ENCODE measurements around the gene CUEDC1. TPM values are rescaled to one million over a fixed set of nuclear protein-coding genes. Genes with fewer than 3 reads are reported as not detected.

The CUEDC1 gene
- polyA plus RNA-seq, 2 of the 4 experiments (the other 2 are of a cell fraction) = 44.3 to 90.6 TPM

DNA sequence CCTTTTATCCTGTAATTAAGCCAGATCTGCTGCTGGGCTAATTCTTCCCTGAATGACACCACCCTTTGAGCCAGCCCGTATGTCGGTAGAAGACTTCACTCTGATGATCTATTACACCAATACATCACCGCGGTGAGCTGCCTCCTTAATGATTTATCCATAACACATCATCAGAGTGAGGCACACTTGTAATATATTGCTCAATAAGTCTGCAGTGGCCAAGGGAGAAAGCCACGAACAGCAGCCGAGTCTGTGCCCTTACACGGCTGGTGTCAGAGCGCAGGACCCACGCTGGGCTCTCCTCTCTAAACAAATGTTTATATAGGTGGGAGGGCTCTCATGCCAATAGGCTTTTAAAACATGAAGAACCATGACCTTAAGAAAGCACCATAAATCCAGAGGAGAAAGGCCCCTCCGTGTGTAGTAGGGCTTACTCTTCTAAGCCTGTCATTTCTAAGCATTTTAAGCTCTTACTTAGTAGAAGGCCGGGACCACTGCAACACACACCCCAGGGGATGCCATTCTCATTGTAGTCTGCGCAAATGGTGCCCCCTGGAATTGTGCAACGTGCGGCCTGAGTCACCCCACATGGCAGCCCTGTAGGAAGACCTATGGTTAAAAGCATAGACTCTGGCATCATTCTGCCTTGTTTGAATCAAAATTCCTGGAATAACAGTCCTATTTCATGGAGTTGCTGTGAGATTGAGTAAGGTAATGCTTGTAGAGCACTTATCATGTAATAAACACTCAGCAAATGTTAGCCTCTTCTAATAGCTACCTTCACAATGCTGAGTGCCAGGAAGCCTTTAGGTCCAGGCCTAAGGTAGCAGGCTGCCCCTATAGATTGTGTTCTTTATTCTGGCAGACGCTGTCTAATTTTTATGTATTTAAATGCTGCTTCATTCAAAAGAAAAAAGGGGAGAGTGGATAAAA, 131.5 kb downstream of the CUEDC1 start:
- FAIRE-seq = no peak
- WGBS (ENCODE audit: missing lambda C conversion rate) = 78% methylated on average over 15 of the region's 15 CpGs
- Histone ChIP-seq H3K4me1 (peaks cover 7% of the 10 kb centered on the region; the same call in 2 of the 3 replicates), H3K9me3 (no peaks in the 10 kb centered on the region), H3K4me3 (no peak overlapping the region), H3K27ac (peak overlapping the region; percentile 51 to 75), H3K4me2 (peak overlapping the region; percentile 28)
- POLR2A ChIA-PET = interaction anchor here (0.5 to 0.9 kb wide), 3 partner anchors 8 to 183 kb away, joined by 3 to 6 read pairs (median 6); partner anchors contain the start of gene SRSF1
- peak in 1 of 2 experiments; percentile 61 for DNase-seq (ENCODE audit: low read depth in 1 of 2, low spot score in 1 of 2)
- ATAC-seq = peak; percentile 86 to 87
- CTCF ChIA-PET = interaction anchor here (0.7 to 6.3 kb wide), 5 partner anchors 9 to 581 kb away, joined by 3 to 64 read pairs (median 4); no protein-coding TSS in a partner anchor
- TF ChIP-seq EP300 (IDR thresholded peaks at IDR 0.05) = peak; percentile 36 to 81; a peak in 3 of 5 replicates
- peak; percentile 30 to 67; a peak in 3 of 4 replicates for TF ChIP-seq CEBPB (IDR thresholded peaks at IDR 0.05)
- TF ChIP-seq, protein P1, sequence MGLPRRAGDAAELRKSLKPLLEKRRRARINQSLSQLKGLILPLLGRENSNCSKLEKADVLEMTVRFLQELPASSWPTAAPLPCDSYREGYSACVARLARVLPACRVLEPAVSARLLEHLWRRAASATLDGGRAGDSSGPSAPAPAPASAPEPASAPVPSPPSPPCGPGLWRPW (IDR thresholded peaks at IDR 0.05) = 0 out of 2 replicates have a peak, but pooled peaks have one; percentile 46
- TF ChIP-seq FOSL2 (IDR thresholded peaks at IDR 0.05) = peak; percentile 21; the same call in 1 of the 2 replicates
- peak; percentile 56 for TF ChIP-seq FOSL2 (CRISPR knock-in tag; IDR thresholded peaks at IDR 0.05)
- TF ChIP-seq JUN (IDR thresholded peaks at IDR 0.05) = peak in 1 of 2 experiments; percentile 60; a peak in 2 of 5 replicates
- TF ChIP-seq FOXS1 (CRISPR knock-in tag; IDR thresholded peaks at IDR 0.05) = no peak
- no peak for TF ChIP-seq KDM1A (IDR thresholded peaks at IDR 0.05; ENCODE audit: low read depth)
- TF ChIP-seq, protein P2, sequence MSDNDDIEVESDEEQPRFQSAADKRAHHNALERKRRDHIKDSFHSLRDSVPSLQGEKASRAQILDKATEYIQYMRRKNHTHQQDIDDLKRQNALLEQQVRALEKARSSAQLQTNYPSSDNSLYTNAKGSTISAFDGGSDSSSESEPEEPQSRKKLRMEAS (IDR thresholded peaks at IDR 0.05) = 0 out of 2 replicates have a peak, but pooled peaks have one; percentile 20
- TF ChIP-seq JUNB (IDR thresholded peaks at IDR 0.05) = peak; percentile 14; the same call in 1 of the 2 replicates
- TF ChIP-seq HOXB5 (CRISPR knock-in tag; IDR thresholded peaks at IDR 0.05) = peak; percentile 39; the same call in 1 of the 2 replicates
- TF ChIP-seq GATA3 (IDR thresholded peaks at IDR 0.05; ENCODE audit: borderline replicate concordance) = no peak
- TF ChIP-seq HOXB13 (CRISPR knock-in tag; IDR thresholded peaks at IDR 0.05; ENCODE audit: low read depth) = peak; percentile 13; the same call in 1 of the 2 replicates

DNA sequence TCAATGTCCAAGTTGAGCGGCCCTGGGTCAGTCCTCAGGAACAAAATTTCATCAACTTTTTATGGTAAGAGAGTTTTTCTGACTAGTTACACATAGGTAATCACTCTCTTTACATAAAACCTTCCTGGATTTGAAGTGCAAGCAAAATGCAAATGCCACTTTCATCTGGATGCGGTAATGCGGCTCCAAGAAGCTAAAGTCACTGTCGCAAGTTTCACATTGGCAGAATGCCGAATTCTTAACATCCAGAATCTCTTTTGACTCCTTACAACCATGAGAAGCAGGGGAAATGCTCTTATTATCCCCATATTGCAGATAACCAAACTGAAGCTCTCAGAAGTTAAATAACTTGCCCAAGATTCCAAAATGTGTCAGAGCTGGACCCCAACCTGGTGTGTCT, 135.3 kb downstream of the CUEDC1 start:
- CTCF ChIA-PET = interaction anchor here (4.8 to 6.3 kb wide), 2 partner anchors 13 to 36 kb away, joined by 25 to 64 read pairs; no protein-coding TSS in a partner anchor
- FAIRE-seq (peak; percentile 28), DNase-seq (ENCODE audit: low read depth in 1 of 2, low spot score in 1 of 2) (no peak), ATAC-seq (no peak)
- TF ChIP-seq TFCP2L1 (CRISPR knock-in tag; IDR thresholded peaks at IDR 0.05) (no peak), SREBF2 (IDR thresholded peaks at IDR 0.05) (no peak), RNF2 (IDR thresholded peaks at IDR 0.05; ENCODE audit: borderline replicate concordance, low read depth) (no peak), EHF (CRISPR knock-in tag; IDR thresholded peaks at IDR 0.05) (no peak), CBX2 (IDR thresholded peaks at IDR 0.05; ENCODE audit: borderline replicate concordance, low read depth) (no peak), POLR2A (IDR thresholded peaks at IDR 0.05; ENCODE audit: low read length) (no peak), PHF8 (IDR thresholded peaks at IDR 0.05; ENCODE audit: borderline replicate concordance, low read depth) (no peak)
- TF ChIP-seq, protein P3, sequence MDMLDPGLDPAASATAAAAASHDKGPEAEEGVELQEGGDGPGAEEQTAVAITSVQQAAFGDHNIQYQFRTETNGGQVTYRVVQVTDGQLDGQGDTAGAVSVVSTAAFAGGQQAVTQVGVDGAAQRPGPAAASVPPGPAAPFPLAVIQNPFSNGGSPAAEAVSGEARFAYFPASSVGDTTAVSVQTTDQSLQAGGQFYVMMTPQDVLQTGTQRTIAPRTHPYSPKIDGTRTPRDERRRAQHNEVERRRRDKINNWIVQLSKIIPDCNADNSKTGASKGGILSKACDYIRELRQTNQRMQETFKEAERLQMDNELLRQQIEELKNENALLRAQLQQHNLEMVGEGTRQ (IDR thresholded peaks at IDR 0.05) = no peak
- POLR2A ChIA-PET = no interaction called here
- H3K27ac ChIP-seq = 0 out of 6 replicates have a peak overlapping the region, but pooled peaks of 1 of the 2 experiments have one; percentile 27
- H3K4me2 ChIP-seq = no peak overlapping the region
- 0 out of 3 replicates have a peak, but pooled peaks cover 4% of the 10 kb centered on the region for H3K9me3 ChIP-seq
- H3K4me1 ChIP-seq = peaks cover 7% of the 10 kb centered on the region; the same call in 2 of the 3 replicates
- H3K4me3 ChIP-seq = no peak overlapping the region
- WGBS (ENCODE audit: missing lambda C conversion rate) = 71% methylated on average over 5 of the region's 5 CpGs

DNA sequence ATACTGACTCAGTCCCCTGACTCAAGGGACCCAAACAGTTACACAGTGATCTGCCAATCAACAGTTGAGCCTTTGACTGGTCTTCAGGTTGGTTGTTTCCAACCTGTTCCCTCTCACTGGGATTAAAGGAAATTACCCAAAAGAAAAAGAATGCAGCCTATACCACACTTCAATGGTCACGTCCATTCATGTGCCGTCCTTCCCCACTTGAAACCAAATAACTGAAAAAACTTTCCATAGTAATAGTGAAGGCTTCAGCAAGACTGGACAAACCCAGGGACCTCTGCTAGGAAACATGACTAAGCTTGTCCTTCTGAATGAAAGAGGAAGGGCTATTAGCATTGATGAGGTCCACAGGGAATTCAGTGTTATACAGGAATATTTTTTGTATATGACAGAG, 135.9 kb downstream of the CUEDC1 start:
- POLR2A ChIA-PET = no interaction called here
- FAIRE-seq = no peak
- CTCF ChIA-PET = interaction anchor here (1.0 to 4.8 kb wide), 3 partner anchors 10 to 36 kb away, joined by 4 to 50 read pairs (median 25); no protein-coding TSS in a partner anchor

More for the DNA sequence above, 135.9 kb downstream of the CUEDC1 start:
- Histone ChIP-seq H3K27ac (peak overlapping the region in 1 of 2 experiments; percentile 6; a peak in 1 of 6 replicates), H3K4me2 (no peak overlapping the region), H3K9me3 (0 out of 3 replicates have a peak, but pooled peaks cover 4% of the 10 kb centered on the region), H3K4me3 (no peak overlapping the region), H3K4me1 (peaks cover 6% of the 10 kb centered on the region; the same call in 2 of the 3 replicates)
- no peak for DNase-seq (ENCODE audit: low read depth in 1 of 2, low spot score in 1 of 2)
- ATAC-seq = no peak
- WGBS (ENCODE audit: missing lambda C conversion rate) = 66% methylated on average over 2 of the region's 2 CpGs
- TF ChIP-seq EHMT2 (IDR thresholded peaks at IDR 0.05; ENCODE audit: low read depth) (no peak), RCOR1 (IDR thresholded peaks at IDR 0.05; ENCODE audit: low read depth, low read length) (no peak), EP300 (IDR thresholded peaks at IDR 0.05) (no peak)
- TF ChIP-seq, protein P3 (IDR thresholded peaks at IDR 0.05) = no peak
- TF ChIP-seq, protein P2 (IDR thresholded peaks at IDR 0.05) = no peak
